ENCODE data around the gene PUSL1.

The PUSL1 gene

DNA sequence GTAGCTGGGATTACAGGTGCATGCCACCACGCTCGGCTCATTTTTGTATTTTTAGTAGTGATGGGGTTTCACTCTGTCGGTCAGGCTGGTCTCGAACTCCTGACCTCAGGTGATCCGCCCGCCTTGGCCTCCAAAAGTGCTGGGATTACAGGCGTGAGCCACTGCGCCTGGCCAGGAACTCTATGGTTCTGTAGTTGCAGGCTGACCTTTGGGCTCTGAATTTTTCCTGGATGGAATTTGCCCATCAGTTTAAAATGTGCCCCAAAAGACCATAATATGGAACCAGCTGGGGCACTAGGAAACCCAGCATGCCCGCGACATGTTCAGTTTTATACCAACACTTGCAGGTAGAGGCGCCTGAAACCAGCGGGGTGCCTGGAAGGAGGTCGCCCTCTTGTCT is 29.8 kb upstream of the PUSL1 start:
- TF ChIP-seq CTCF (IDR thresholded peaks at IDR 0.05; ENCODE audit: control insufficient read depth, extremely low read depth, insufficient read depth) = no peak
- H3K4me3 ChIP-seq (ENCODE audit: low read depth, low read length) = no peak overlapping the region
- DNase-seq (ENCODE audit: low read depth) = no peak

DNA sequence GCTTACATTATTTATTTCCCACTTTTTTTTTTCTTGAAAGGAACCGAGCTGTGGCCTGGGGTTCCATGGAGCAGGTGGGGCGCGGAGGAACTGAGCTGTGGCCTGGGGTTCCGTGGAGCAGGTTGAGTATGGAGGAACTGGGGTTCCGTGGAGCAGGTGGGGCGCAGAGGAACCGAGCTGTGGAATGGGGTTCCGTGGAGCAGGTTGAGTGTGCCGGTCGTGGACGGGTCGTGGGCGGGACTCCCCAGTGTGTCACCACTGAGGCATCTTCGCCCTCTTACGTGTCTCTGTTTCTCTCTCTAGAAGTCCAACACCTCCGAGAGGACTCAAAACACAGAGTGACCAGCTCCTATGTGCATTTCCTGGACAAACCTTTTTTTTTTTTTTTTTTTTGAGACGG is 29.4 kb upstream of the PUSL1 start:
- TF ChIP-seq CTCF (IDR thresholded peaks at IDR 0.05; ENCODE audit: control insufficient read depth, extremely low read depth, insufficient read depth) = no peak
- H3K4me3 ChIP-seq (ENCODE audit: low read depth, low read length) = no peak overlapping the region
- no peak for DNase-seq (ENCODE audit: low read depth)

- TF ChIP-seq CTCF (IDR thresholded peaks at IDR 0.05; ENCODE audit: control insufficient read depth, extremely low read depth, insufficient read depth) = no peak
- no peak overlapping the region for H3K4me3 ChIP-seq (ENCODE audit: low read depth, low read length)
- DNase-seq (ENCODE audit: low read depth) = no peak
Observed at GRCh38 chr1:1280782-1281481, 27.5 kb upstream of the PUSL1 start.

DNA sequence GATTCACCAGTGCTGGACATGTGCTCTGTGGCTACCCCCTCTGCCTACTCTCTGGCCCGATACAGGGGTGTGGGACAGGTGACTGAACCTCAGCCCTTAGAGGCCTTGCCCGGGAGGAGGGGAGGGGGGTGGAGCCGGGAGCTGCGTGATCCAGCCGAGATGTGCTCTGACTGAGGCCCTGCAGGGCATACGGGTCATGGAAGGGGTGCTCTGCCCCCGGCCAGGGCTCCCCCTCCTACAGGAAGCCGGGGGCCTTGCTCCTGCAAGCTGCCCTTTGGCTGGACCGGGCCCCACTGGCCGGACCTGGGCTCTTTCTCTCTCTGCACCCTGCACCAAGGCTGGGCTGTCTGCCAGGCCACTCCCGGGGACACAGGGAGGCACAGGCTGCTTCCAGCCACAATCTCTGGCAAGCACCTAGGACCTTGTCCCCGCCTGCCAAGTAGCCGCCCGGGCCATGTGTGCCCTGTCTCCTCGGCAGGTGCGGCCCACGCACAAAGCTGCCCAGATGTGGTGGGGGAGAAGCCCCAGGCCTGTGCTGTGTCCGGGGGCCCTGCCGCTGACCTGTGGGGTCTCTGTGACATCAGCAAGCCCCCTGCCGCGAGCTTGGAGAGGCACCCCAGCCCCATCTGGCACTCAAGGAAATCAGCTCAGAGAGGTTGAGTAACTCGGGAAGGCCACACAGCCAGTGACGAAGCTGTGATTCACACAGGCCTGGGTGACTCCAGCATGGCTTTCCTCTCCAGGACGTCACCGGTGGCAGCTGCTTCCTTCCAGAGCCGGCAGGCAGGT is 26.7 kb upstream of the PUSL1 start:
- peak; percentile 46 for DNase-seq (ENCODE audit: low read depth)
- H3K4me3 ChIP-seq (ENCODE audit: low read depth, low read length) = no peak overlapping the region
- TF ChIP-seq CTCF (IDR thresholded peaks at IDR 0.05; ENCODE audit: control insufficient read depth, extremely low read depth, insufficient read depth) = no peak

DNA sequence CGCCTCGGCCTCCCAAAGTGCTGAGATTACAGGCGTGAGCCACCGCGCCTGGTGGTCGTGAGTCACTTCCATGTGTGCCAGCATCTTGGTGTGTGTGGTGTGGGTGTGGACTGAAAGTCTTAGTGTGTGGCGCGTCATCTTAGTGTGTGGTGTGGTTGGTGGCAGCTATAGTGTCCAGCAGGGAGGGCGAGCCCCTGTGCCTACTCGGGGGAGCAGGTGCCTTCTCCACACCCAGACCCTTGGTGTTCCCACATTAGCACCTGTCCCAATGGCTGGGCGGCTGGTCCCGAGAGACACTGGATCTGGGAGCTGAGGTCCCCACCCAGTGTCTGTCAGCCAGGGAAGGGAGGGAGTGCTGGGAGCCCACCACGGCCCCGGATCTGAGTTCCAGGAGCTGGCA is 25.4 kb upstream of the PUSL1 start:
- DNase-seq (ENCODE audit: low read depth) = no peak
- H3K4me3 ChIP-seq (ENCODE audit: low read depth, low read length) = no peak overlapping the region
- TF ChIP-seq CTCF (IDR thresholded peaks at IDR 0.05; ENCODE audit: control insufficient read depth, extremely low read depth, insufficient read depth) = no peak

GRCh38 chr1:1283821-1284220 is 24.6 kb upstream of the PUSL1 start:
- no peak for TF ChIP-seq CTCF (IDR thresholded peaks at IDR 0.05; ENCODE audit: control insufficient read depth, extremely low read depth, insufficient read depth)
- no peak overlapping the region for H3K4me3 ChIP-seq (ENCODE audit: low read depth, low read length)
- DNase-seq (ENCODE audit: low read depth) = no peak

All from LNCaP clone FGC (cell line).